ENCODE results near the gene SLC7A1.

Gene SLC7A1

DNA sequence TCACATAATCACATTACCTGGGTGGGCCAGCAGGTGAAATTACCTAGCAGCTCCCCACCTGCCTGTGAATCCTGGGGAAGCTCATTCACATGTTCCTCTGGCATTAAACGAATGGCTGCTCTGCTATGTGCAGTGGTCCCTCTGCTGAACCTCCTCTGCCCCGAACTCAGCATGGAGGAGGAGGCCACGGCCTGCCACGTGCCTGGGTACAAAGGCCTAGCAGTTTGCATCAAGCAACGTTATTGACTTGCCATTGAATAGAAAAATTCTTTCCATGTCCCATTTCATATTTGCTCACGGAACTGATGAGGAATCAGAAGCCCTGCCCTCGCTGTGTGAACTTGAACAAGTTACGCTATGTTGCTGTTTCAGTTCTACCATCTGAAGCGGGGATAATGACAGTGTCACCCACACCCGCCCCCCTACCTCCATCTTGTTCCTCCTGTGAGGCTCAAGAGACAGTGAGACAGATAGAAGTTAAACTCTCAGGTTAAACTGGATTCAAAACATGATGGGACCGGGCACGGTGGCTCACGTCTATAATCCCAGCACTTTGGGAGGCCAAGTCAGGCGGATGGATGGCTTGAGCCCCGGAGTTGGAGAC is 25.3 kb downstream of the SLC7A1 start:
- no peak overlapping the region for H3K4me3 ChIP-seq (ENCODE audit: low read depth, low read length)
- TF ChIP-seq, protein P1, sequence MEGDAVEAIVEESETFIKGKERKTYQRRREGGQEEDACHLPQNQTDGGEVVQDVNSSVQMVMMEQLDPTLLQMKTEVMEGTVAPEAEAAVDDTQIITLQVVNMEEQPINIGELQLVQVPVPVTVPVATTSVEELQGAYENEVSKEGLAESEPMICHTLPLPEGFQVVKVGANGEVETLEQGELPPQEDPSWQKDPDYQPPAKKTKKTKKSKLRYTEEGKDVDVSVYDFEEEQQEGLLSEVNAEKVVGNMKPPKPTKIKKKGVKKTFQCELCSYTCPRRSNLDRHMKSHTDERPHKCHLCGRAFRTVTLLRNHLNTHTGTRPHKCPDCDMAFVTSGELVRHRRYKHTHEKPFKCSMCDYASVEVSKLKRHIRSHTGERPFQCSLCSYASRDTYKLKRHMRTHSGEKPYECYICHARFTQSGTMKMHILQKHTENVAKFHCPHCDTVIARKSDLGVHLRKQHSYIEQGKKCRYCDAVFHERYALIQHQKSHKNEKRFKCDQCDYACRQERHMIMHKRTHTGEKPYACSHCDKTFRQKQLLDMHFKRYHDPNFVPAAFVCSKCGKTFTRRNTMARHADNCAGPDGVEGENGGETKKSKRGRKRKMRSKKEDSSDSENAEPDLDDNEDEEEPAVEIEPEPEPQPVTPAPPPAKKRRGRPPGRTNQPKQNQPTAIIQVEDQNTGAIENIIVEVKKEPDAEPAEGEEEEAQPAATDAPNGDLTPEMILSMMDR (IDR thresholded peaks at IDR 0.05; ENCODE audit: insufficient read depth, low read depth, low read length, missing control alignments) = no peak
- DNase-seq (ENCODE audit: low read depth) = no peak

DNA sequence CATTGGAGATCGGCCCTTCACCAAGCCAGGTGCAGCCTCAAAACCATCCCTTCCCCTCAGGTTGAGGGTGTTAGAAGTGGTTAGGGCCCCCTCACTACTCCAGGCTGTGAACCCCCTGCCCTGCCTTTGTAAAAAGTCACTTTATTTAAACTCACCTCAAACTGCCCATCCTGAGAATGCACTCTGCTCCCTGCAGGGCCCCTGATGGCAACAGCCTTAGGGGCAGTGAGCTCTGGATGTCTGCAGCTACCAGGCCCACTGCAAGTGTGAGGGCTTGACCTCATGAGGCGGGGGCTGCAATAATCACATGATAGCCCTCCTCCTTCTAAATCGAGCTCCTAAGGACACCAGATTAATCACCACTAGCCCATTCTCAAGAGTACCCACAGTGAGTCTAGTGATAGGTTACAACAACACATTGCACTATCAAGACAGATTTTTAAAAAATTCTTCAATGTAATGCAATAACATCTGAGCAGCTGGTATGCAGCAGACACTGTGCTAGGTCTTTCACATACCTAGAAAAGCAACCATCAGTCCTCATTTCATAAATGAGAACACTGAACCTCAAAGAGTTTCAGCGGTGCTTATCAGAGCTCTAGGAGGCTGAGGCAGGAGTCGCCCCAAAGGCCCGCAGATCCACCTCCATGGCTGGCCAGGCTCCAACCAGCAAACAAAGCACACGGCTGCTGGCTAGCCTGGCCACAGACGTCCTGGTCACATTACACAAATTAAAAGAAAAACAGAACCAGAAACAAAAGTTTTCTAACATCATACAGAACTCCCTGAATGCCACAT is 26.0 kb downstream of the SLC7A1 start:
- DNase-seq (ENCODE audit: low read depth) = no peak
- no peak overlapping the region for H3K4me3 ChIP-seq (ENCODE audit: low read depth, low read length)
- TF ChIP-seq, protein P1 (IDR thresholded peaks at IDR 0.05; ENCODE audit: insufficient read depth, low read depth, low read length, missing control alignments) = no peak

DNA sequence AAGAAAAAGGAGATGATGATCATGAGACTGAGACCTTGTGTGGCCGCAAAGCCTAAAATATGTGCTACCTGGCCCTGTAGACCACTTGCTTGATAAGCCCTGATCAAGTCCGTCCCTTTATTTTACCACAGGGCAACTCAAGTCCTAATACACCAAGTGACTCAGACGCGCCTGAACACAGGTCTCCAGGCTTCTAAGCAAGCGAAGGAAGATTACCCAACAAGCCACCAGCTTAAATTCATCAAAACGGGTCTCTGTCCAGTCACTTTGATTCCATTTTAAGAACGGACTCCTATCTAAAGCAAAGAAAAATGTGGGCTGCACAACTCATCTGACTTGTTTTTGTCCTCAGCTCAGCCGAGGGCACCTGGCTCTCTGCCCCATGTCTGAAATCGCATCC is 26.8 kb downstream of the SLC7A1 start:
- no peak for DNase-seq (ENCODE audit: low read depth)
- TF ChIP-seq, protein P1 (IDR thresholded peaks at IDR 0.05; ENCODE audit: insufficient read depth, low read depth, low read length, missing control alignments) = no peak
- H3K4me3 ChIP-seq (ENCODE audit: low read depth, low read length) = no peak overlapping the region

DNA sequence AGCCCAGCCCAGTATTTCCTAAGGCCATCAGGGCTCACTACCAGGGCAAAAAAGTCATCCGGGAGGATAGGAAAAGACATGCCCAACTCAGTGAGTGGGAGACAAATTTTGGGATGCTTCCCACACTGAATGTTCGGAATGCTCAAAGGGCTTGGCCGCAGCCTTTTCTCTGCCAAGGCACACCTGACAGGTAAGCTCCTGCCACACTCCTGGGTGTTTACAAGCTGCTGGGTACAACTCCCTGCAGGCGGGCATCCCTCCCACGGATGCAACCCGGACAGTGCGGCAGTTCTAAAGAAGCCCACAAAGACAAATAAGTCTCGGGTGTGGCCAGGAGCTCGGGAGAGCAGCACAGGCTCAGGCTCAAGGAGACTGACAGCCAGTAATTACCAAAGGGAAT is 28.1 kb downstream of the SLC7A1 start:
- no peak overlapping the region for H3K4me3 ChIP-seq (ENCODE audit: low read depth, low read length)
- DNase-seq (ENCODE audit: low read depth) = no peak

DNA sequence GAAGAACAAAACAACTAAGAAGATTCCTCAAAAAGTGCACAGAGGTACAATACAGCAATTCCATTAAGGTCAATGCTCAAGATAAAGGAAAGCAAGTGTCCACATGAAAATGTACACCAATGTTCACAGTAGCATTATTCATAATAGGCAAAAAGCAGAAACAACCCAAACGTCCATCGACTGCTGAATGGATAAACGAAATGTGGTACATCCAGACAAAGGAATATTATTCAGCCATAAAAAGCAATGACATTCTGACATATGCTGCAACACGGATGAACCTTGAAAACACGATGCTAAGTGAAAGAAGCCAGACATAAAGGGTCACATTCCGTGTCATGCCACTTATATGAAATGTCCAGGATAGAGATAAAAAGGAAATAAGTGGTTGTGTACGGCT is 29.3 kb downstream of the SLC7A1 start:
- TF ChIP-seq, protein P1 (IDR thresholded peaks at IDR 0.05; ENCODE audit: insufficient read depth, low read depth, low read length, missing control alignments) = no peak
- no peak for DNase-seq (ENCODE audit: low read depth)
- no peak overlapping the region for H3K4me3 ChIP-seq (ENCODE audit: low read depth, low read length)

More for the DNA sequence above, 28.1 kb downstream of the SLC7A1 start:
- TF ChIP-seq, protein P1 (IDR thresholded peaks at IDR 0.05; ENCODE audit: insufficient read depth, low read depth, low read length, missing control alignments) = no peak

DNA sequence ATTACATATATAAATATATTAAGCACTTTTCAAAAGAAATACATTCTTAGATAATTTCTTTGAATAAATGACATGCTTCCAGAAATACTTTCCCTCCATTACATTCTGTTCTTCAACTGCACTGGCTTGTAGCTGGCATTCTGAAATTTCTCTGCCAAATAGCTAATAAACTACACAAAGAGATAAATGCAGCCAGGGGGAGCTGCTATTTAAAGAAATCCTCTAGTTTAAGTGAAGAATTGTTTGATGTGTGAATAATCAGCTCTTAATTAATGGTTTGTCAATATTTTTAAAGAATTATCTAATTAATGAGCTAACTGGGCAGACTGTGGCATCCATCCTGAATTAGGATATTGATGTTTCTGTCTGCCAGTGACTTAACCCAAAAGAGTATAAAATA is 30.7 kb downstream of the SLC7A1 start:
- H3K4me3 ChIP-seq (ENCODE audit: low read depth, low read length) = no peak overlapping the region
- TF ChIP-seq, protein P1 (IDR thresholded peaks at IDR 0.05; ENCODE audit: insufficient read depth, low read depth, low read length, missing control alignments) = no peak
- no peak for DNase-seq (ENCODE audit: low read depth)

All from GM12865 (cell line).